ENCODE data around the gene GGT5.
"Not testable (repeated sequence)": the region's sequence is repeated elsewhere in the genome, so short reads cannot be mapped to it uniquely, and the experiment has no call there.

- not testable (repeated sequence) for TF ChIP-seq CTCF (IDR thresholded peaks at IDR 0.05; ENCODE audit: poor library complexity); EZH2 (IDR thresholded peaks at IDR 0.05; ENCODE audit: borderline replicate concordance); EZH2phosphoT487 (IDR thresholded peaks at IDR 0.05; ENCODE audit: low read depth, severe bottlenecking, unreplicated experiment)
Measured at GRCh38 chr22:24266495-24266894, 21.6 kb upstream of the GGT5 start.

All from hepatocyte (in vitro differentiated cells).